NT2/D1 (cell line): Measurements from ENCODE around the gene ZFP36L2.

Experiments used
- DNase-seq: peaks from one replicate; pipeline ENCODE4 v3.0.0-alpha.2; 2011; ENCODE audit warnings: low read depth, low spot score
- H3K27me3 ChIP-seq: 2 replicates; pipeline ENCODE4 v1.6.0; 2011; ENCODE audit warnings: mild to moderate bottlenecking; ENCODE audit not compliant: insufficient read length, insufficient read depth
- H3K36me3 ChIP-seq: 2 replicates; pipeline ENCODE4 v1.6.1; 2011; ENCODE audit warnings: mild to moderate bottlenecking, low read length, mixed read lengths; ENCODE audit not compliant: insufficient read depth, insufficient read length
- H3K4me1 ChIP-seq: 2 replicates; pipeline ENCODE4 v1.5.1; 2011; ENCODE audit not compliant: insufficient read depth, insufficient read length
- H3K4me3 ChIP-seq: 2 replicates; pipeline ENCODE4 v1.5.1; 2011; ENCODE audit warnings: low read depth; ENCODE audit not compliant: insufficient read length
- H3K9ac ChIP-seq: 2 replicates; pipeline ENCODE4 v1.6.0; 2011; ENCODE audit warnings: low read depth; ENCODE audit not compliant: insufficient read length
- H3K9me3 ChIP-seq: 2 replicates; pipeline ENCODE4 v1.5.1; 2011; ENCODE audit warnings: mild to moderate bottlenecking, low read length; ENCODE audit not compliant: insufficient read depth
- SUZ12 ChIP-seq: IDR thresholded peaks from 2 replicates; pipeline ENCODE4 v1.6.1; 2011; ENCODE audit not compliant: insufficient read length, insufficient read depth; ENCODE audit errors: extremely low read depth
- YY1 ChIP-seq: IDR thresholded peaks from 2 replicates; pipeline ENCODE4 v1.6.1; 2011; ENCODE audit not compliant: insufficient read length, insufficient read depth
- ZNF274 ChIP-seq: IDR thresholded peaks from 2 replicates; pipeline ENCODE4 v1.6.1; 2011; ENCODE audit warnings: mild to moderate bottlenecking, low read depth, low read length

ZFP36L2 gene

GRCh38 chr2:43226558-43226954 is at the start of gene ZFP36L2:
Gene ZFP36L2 (minus strand): TSS chr2:43226606. CDS start chr2:43226315, 291 bp downstream.
- H3K27me3 ChIP-seq, result no peaks in the 10 kb centered on the region
- H3K36me3 ChIP-seq, result peaks cover 47% of the 10 kb centered on the region
- peak within 1 kb of the TSS; percentile 85 for H3K4me3 ChIP-seq
- H3K9ac ChIP-seq, result peak within 1 kb of the TSS; percentile 98
- TF ChIP-seq YY1, result no peak
- no peak for TF ChIP-seq SUZ12
- no peak for TF ChIP-seq ZNF274
- peaks cover 5% of the 10 kb centered on the region for H3K4me1 ChIP-seq
- DNase-seq, result peak; percentile 92
- no peaks in the 10 kb centered on the region for H3K9me3 ChIP-seq

- H3K4me1 ChIP-seq, result peaks cover 9% of the 10 kb centered on the region
- no peak for DNase-seq
- peaks cover 8% of the 10 kb centered on the region for H3K36me3 ChIP-seq
- no peaks in the 10 kb centered on the region for H3K27me3 ChIP-seq
- H3K4me3 ChIP-seq, result no peak overlapping the region
- TF ChIP-seq ZNF274 (no peak), SUZ12 (no peak), YY1 (no peak)
- H3K9ac ChIP-seq, result no peak overlapping the region
- no peaks in the 10 kb centered on the region for H3K9me3 ChIP-seq
Measured at GRCh38 chr2:43274721-43275120, 48.3 kb upstream of the ZFP36L2 start.

- Histone ChIP-seq H3K4me3 (no peak overlapping the region), H3K9ac (no peak overlapping the region), H3K9me3 (no peaks in the 10 kb centered on the region), H3K27me3 (no peaks in the 10 kb centered on the region), H3K36me3 (peaks cover 8% of the 10 kb centered on the region), H3K4me1 (peaks cover 11% of the 10 kb centered on the region)
- no peak for TF ChIP-seq YY1
- DNase-seq, result no peak
Measured at GRCh38 chr2:43274055-43274454, 47.6 kb upstream of the ZFP36L2 start.

- no peaks in the 10 kb centered on the region for H3K27me3 ChIP-seq
- no peak overlapping the region for H3K9ac ChIP-seq
- no peak overlapping the region for H3K4me3 ChIP-seq
- H3K4me1 ChIP-seq, result peaks cover 8% of the 10 kb centered on the region
- TF ChIP-seq YY1 (no peak), ZNF274 (no peak), SUZ12 (no peak)
- H3K36me3 ChIP-seq, result peaks cover 8% of the 10 kb centered on the region
- no peaks in the 10 kb centered on the region for H3K9me3 ChIP-seq
- no peak for DNase-seq
Measured at GRCh38 chr2:43273529-43273928, 47.1 kb upstream of the ZFP36L2 start.

GRCh38 chr2:43270930-43271615 is 44.7 kb upstream of the ZFP36L2 start:
- Histone ChIP-seq H3K9me3 (no peaks in the 10 kb centered on the region), H3K36me3 (peaks cover 8% of the 10 kb centered on the region), H3K4me1 (peaks cover 3% of the 10 kb centered on the region), H3K9ac (no peak overlapping the region), H3K27me3 (no peaks in the 10 kb centered on the region), H3K4me3 (no peak overlapping the region)
- DNase-seq, result no peak
- TF ChIP-seq SUZ12 (no peak), ZNF274 (no peak), YY1 (no peak)

- no peaks in the 10 kb centered on the region for H3K27me3 ChIP-seq
- H3K9ac ChIP-seq, result no peak overlapping the region
- H3K4me1 ChIP-seq, result peaks cover 3% of the 10 kb centered on the region
- no peaks in the 10 kb centered on the region for H3K9me3 ChIP-seq
- no peak for DNase-seq
- H3K4me3 ChIP-seq, result no peak overlapping the region
- peaks cover 8% of the 10 kb centered on the region for H3K36me3 ChIP-seq
- TF ChIP-seq YY1, result no peak
- no peak for TF ChIP-seq SUZ12
- TF ChIP-seq ZNF274, result no peak
Measured at GRCh38 chr2:43270461-43270860, 44.1 kb upstream of the ZFP36L2 start.

- H3K4me3 ChIP-seq, result no peak overlapping the region
- peaks cover 8% of the 10 kb centered on the region for H3K36me3 ChIP-seq
- DNase-seq, result no peak
- H3K4me1 ChIP-seq, result peaks cover 3% of the 10 kb centered on the region
- TF ChIP-seq ZNF274 (no peak), SUZ12 (no peak), YY1 (no peak)
- H3K9me3 ChIP-seq, result no peaks in the 10 kb centered on the region
- no peak overlapping the region for H3K9ac ChIP-seq
- no peaks in the 10 kb centered on the region for H3K27me3 ChIP-seq
Measured at GRCh38 chr2:43269706-43270105, 43.3 kb upstream of the ZFP36L2 start.

GRCh38 chr2:43269074-43269572 is 42.7 kb upstream of the ZFP36L2 start:
- H3K27me3 ChIP-seq, result no peaks in the 10 kb centered on the region
- H3K4me1 ChIP-seq, result peaks cover 3% of the 10 kb centered on the region
- DNase-seq, result no peak
- peaks cover 8% of the 10 kb centered on the region for H3K36me3 ChIP-seq
- H3K4me3 ChIP-seq, result no peak overlapping the region
- no peak for TF ChIP-seq YY1
- no peak for TF ChIP-seq SUZ12
- no peak for TF ChIP-seq ZNF274
- H3K9ac ChIP-seq, result no peak overlapping the region
- H3K9me3 ChIP-seq, result no peaks in the 10 kb centered on the region
